ENCODE data around the gene IL1RAP.

Gene IL1RAP

GRCh38 chr3:190558316-190558715, 44.4 kb downstream of the IL1RAP start:
- TF ChIP-seq CTCF (IDR thresholded peaks at IDR 0.05; ENCODE audit: control insufficient read depth, extremely low read depth, insufficient read depth): no peak
- no peak overlapping the region for H3K4me3 ChIP-seq (ENCODE audit: low read depth, low read length)
- no peak for DNase-seq (ENCODE audit: low read depth)

- no peak for DNase-seq (ENCODE audit: low read depth)
- TF ChIP-seq CTCF (IDR thresholded peaks at IDR 0.05; ENCODE audit: control insufficient read depth, extremely low read depth, insufficient read depth): no peak
- no peak overlapping the region for H3K4me3 ChIP-seq (ENCODE audit: low read depth, low read length)
Observed at GRCh38 chr3:190558796-190559195, 44.9 kb downstream of the IL1RAP start.

GRCh38 chr3:190560013-190560895, 46.4 kb downstream of the IL1RAP start:
- H3K4me3 ChIP-seq (ENCODE audit: low read depth, low read length): no peak overlapping the region
- no peak for TF ChIP-seq CTCF (IDR thresholded peaks at IDR 0.05; ENCODE audit: control insufficient read depth, extremely low read depth, insufficient read depth)
- DNase-seq (ENCODE audit: low read depth): no peak

DNA sequence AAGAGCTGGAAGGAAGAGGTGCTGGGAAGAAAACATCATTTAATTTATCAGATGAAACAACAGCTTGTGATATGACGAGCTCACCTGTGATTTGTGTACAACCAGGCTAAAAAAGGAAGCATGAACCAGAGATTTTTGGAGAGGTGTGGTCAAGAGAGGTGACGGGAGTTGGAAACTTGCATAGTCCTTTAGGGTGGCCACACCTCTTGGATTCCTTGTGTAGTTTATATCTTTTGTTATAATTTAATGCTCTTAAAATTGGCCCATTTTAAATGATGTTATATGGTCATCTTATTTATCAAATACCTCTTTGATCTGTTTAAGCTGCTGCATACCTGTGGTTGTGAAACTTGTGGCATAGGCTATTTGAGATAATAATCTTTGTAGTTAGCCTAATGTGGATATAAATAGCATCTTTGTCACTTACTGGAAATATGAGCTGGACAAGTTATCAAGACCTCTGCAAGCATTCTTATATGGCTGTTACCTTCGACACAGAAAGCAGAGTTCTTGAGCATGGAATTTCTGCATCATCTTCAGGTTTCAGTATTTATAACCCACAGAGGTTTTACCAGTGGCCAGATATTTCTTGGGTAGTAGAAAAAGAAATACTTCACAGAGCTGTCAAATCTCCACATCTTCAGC, 49.1 kb downstream of the IL1RAP start:
- H3K4me3 ChIP-seq (ENCODE audit: low read depth, low read length): no peak overlapping the region
- no peak for TF ChIP-seq CTCF (IDR thresholded peaks at IDR 0.05; ENCODE audit: control insufficient read depth, extremely low read depth, insufficient read depth)
- no peak for DNase-seq (ENCODE audit: low read depth)

DNA sequence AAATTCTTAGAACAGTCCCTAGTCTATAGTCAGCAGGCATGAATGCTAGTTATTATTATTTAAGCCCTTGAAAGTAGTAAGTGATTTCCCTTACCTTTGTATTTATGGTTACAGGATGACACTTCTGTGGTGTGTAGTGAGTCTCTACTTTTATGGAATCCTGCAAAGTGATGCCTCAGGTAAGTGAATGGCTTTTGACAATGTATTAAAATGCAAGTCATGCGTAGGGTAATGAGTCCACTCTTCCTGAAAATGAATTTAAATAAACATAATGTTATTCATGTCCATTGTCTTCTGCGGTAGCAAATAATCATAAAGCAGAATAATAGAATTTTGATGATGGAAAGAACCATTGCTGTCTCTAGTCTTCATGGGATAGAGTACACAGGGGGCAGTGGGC, 50.3 kb downstream of the IL1RAP start:
- H3K4me3 ChIP-seq (ENCODE audit: low read depth, low read length): no peak overlapping the region
- no peak for DNase-seq (ENCODE audit: low read depth)
- TF ChIP-seq CTCF (IDR thresholded peaks at IDR 0.05; ENCODE audit: control insufficient read depth, extremely low read depth, insufficient read depth): no peak

- DNase-seq (ENCODE audit: low read depth): no peak
- no peak overlapping the region for H3K4me3 ChIP-seq (ENCODE audit: low read depth, low read length)
- no peak for TF ChIP-seq CTCF (IDR thresholded peaks at IDR 0.05; ENCODE audit: control insufficient read depth, extremely low read depth, insufficient read depth)
Observed at GRCh38 chr3:190566043-190566933, 52.4 kb downstream of the IL1RAP start.

All from LNCaP clone FGC (cell line).